ENCODE data around the gene FTCD.
A peak's percentile ranks its signal among the peaks of the same experiment; 100 is the strongest.
"Not testable (repeated sequence)": the region's sequence is repeated elsewhere in the genome, so short reads cannot be mapped to it uniquely, and the experiment has no call there.

Gene FTCD

GRCh38 chr21:46171585-46171984 is 16.2 kb upstream of the FTCD start:
- DNase-seq, result no peak

GRCh38 chr21:46170436-46171193 is 15.2 kb upstream of the FTCD start:
- not testable (repeated sequence) for DNase-seq

GRCh38 chr21:46168659-46169386 is 13.4 kb upstream of the FTCD start:
- no peak for DNase-seq

- DNase-seq, result no peak
Measured at GRCh38 chr21:46168238-46168637, 12.9 kb upstream of the FTCD start.

GRCh38 chr21:46165098-46165497 is 9.7 kb upstream of the FTCD start:
- DNase-seq, result no peak

- no peak for DNase-seq
Measured at GRCh38 chr21:46163380-46163779, 8.0 kb upstream of the FTCD start.

GRCh38 chr21:46161633-46162592 is 6.5 kb upstream of the FTCD start:
- DNase-seq, result no peak

- DNase-seq, result no peak
Measured at GRCh38 chr21:46160907-46161632, 5.7 kb upstream of the FTCD start.

- peak; percentile 3 for DNase-seq
Measured at GRCh38 chr21:46160657-46160906, 5.2 kb upstream of the FTCD start.

- DNase-seq, result peak; percentile 11
Measured at GRCh38 chr21:46159841-46160656, 4.7 kb upstream of the FTCD start.

GRCh38 chr21:46159390-46159789 is 4.0 kb upstream of the FTCD start:
- no peak for DNase-seq

GRCh38 chr21:46158666-46159300 is 3.4 kb upstream of the FTCD start:
- DNase-seq, result peak; percentile 0

- DNase-seq, result peak; percentile 2
Measured at GRCh38 chr21:46157987-46158451, 2.6 kb upstream of the FTCD start.

GRCh38 chr21:46157396-46157986 is 2.1 kb upstream of the FTCD start:
- DNase-seq, result no peak

GRCh38 chr21:46156678-46157077 is 1.3 kb upstream of the FTCD start:
- DNase-seq, result no peak

GRCh38 chr21:46156378-46156645 is 933 bp upstream of the FTCD start:
- no peak for DNase-seq

GRCh38 chr21:46154955-46155513 is 345 bp downstream of the FTCD start:
- DNase-seq, result peak; percentile 2

GRCh38 chr21:46154155-46154954 is 1.0 kb downstream of the FTCD start:
- DNase-seq, result peak; percentile 5

GRCh38 chr21:46153247-46154154 is 1.9 kb downstream of the FTCD start:
- DNase-seq, result peak; percentile 80
